Raji (cell line): Measurements from ENCODE around the gene FUT6.

Source experiments
- POLR2A ChIP-seq: IDR thresholded peaks from 2 replicates; pipeline ENCODE4 v1.6.1; 2011; ENCODE audit warnings: low read depth, low read length, control low read depth; ENCODE audit not compliant: insufficient read depth

The FUT6 gene

DNA sequence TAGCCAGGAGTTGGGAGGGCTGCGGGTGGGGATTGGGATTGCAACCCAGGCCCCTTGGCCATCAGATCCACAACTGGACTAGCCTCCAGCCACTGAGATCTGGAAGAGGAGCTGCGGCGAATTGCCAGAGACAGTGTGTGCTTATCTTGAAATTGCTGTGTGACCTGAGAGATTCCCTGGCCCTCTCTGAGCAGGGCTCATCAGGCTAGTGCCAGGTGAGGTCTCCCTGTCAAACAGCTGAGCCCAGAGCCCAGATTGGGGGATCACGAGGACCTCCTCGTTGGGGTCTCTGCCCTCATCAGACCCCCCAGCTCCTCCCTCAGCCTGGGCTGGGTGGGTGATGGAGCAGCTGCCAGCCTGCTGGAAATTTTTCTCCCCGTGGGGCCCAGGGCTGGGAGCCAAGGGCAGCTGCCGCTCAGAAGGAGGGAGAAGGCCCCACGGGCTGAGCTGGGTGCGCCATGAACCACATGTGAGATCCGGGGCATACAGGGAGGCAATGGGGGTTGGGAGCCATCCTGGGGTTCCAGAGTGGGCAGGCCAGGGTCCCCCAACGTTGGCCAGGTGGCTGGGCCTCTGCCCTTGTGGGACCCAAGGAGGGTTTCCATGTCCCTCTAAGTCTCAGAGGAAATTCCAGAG lies 23.6 kb upstream of the FUT6 start:
- TF ChIP-seq POLR2A: no peak

GRCh38 chr19:5857203-5858081 lies 17.9 kb upstream of the FUT6 start:
- TF ChIP-seq POLR2A: no peak

GRCh38 chr19:5851302-5851701 lies 11.8 kb upstream of the FUT6 start, which contains the start of gene FUT3:
Gene FUT3, minus strand, starts transcription at chr19:5851449.
- no peak for TF ChIP-seq POLR2A

DNA sequence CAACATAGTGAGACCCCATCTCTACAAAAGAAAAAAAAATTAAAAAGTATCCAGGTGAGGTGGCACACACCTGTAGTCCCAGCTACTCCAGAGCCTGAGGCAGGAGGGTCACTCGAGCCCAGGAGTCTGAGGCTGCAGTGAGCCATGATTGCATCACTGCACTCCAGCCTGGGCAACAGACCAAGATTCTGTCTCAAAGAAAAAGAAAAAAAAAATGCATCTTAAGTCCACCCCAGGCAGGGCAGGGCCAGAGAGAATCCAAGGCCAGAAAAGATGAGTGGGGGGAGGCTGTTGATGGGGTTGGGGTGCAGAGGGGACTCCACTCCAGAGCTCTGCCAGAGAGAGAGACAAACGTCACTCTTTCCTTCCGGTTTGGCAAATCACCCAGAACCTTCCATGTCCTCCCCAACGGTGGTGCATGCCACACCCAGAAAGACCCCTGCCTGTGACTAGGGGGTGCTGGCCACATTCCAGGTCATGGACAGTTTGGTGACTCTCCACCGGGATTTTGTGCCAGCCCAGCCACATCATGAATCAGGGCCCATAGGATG lies 11.3 kb upstream of the FUT6 start:
- no peak for TF ChIP-seq POLR2A

GRCh38 chr19:5850189-5850588 lies 10.7 kb upstream of the FUT6 start:
- no peak for TF ChIP-seq POLR2A

GRCh38 chr19:5844456-5845433 lies 5.2 kb upstream of the FUT6 start:
- TF ChIP-seq POLR2A: no peak

DNA sequence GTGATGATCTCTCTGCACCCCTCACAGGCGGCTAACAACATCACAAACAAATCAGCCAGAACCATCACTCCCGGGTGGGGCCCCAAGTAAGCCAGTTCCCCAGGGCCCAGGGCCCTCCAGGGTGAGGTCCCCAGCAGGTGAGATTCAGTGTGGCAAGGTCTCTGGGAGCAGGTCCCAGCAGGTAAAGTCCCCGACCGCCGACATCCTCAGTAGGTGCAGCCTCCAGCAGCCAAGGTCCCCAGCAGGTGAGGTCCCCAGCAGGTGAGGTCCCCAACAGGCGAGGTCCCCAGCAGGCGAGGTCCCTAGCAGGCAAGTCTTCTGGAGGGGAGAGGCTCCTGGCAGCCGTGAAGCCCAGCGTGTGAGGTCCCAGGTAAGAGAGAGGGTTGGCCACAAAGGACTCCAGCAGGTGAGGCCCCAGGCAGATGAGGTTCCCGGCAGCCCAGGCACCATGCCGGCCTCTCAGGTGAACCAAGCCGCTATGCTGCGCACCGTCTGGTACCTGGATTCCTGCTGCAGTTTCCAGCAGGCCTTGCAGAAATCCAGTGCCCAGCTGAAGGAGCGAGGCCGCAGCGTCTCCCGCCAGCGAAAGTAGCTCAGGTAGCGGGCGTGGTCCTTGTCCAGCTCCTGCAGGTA lies 3.9 kb upstream of the FUT6 start:
- TF ChIP-seq POLR2A: no peak

DNA sequence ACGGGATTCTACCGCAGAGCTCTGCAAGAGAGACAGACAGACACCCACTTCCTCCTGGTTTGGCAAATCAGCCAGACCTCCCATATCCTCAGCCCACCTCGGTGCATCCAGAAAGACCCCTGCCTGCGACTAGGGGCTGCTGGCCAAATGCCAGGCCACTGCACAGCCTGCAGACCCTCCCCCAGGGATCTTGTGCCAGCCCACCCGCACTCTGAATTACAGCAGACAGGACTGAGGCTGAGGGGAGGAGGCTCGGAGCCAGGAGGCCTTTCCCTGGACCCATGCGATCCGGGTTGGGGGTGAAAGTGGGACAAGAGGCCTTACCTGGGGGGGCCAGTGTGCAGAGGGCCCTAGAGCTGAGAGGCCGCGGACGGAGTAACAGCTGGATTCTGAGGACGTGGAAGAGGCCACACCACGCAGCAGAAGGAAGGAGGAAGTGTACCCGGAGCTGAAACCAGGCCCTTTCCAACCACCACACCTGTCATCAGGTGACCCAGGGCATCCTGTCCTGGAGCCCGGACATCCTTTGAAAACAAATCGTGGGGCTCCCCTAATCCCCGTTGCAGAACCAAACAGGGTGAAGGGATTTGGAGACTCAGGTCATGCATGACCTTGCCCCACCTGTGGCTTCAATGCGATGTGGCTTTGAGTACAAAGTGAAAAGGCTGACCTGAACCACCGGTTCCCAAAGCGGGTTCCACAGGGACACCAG lies 993 bp downstream of the FUT6 start:
- TF ChIP-seq POLR2A: no peak

DNA sequence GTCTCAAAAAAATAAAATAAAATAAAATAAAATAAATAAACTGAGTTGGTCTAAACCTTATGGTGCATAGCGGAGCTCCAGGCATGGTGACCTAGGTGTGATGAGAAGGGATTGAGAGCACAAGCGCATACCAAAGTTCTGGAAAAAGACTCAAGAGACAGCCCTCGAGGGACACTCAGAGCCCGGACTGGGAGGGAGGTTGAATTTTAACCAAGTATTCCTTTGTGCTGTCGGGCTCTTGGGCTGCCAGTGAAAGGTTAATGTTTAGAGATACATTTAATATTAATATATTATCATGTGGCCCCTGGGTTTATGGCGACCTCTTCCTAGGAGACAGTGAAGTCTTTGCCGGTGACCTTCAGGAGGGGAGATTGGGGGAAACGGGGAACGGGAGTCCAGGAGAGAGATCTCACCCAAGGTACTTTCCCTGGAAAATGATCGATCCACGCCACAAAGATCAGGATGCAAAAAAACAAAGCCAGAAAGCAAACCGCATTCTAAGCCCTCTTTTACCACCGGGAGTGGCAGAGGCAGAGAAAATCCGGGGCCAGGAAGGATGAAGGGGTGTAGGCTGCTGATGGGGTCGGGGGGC lies 1.6 kb downstream of the FUT6 start:
- no peak for TF ChIP-seq POLR2A

DNA sequence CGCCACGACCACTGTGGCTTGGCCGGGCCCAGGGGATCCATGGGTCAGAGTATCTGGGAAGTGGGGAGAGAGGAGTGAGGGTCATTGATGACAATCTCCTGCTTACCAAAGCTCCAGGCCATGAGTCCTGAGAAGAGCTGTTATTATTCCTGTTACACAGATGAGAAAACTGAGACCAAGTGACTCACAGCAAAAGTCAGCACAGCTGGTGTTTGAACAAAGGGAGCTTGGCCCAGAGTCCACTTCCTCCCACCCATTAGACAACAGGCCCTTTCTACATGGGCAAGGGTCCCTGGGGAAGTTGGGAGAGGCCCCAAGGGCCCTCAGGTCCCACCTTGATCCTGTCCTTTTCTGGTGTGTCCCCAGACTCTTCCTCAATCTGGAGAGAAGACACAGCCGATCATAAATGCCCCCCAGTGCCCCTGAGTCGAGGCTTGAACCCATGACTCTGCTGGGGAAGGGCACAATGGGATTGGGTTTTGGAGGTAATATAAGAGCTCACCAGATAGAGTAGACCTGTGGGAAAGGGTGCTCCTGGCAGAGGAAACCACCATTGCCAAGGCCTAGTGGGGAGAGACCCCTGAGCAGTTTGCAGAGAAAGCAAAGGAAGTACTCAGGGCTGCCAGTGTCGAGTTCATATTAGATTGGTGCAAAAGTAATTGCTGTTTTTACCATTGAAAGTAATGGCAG lies 6.8 kb downstream of the FUT6 start:
- no peak for TF ChIP-seq POLR2A

GRCh38 chr19:5832061-5832460 lies 7.4 kb downstream of the FUT6 start:
- no peak for TF ChIP-seq POLR2A

- TF ChIP-seq POLR2A: no peak
These were observed 8.3 kb downstream of the FUT6 start for GRCh38 chr19:5831159-5831558.
